Liver (tissue), 9 donors: ENCODE results near the gene RCOR1. TPM values are rescaled to one million over a fixed set of nuclear protein-coding genes. Genes with fewer than 3 reads are reported as not detected.

Experiments
- DNase-seq: peaks from one replicate; pipeline ENCODE4 v3.0.0-alpha.2; 2017; ENCODE audit warnings: low spot score
- H3K27ac ChIP-seq, 2 donors: one replicate each; pipeline ENCODE4 v1.7.0; 2013; ENCODE audit warnings: inconsistent platforms in 2 of 2, low read length in 2 of 2, control low read depth in 1 of 2, low read depth in 1 of 2, mild to moderate bottlenecking in 1 of 2
- H3K27me3 ChIP-seq, 4 donors: one replicate each; pipeline versions ENCODE4 v1.6.1 to v1.7.0; 2013; ENCODE audit warnings: low read length in 3 of 4, inconsistent platforms in 1 of 4, mild to moderate bottlenecking in 1 of 4, moderate library complexity in 1 of 4; ENCODE audit not compliant: control insufficient read depth in 4 of 4, insufficient read depth in 4 of 4
- H3K36me3 ChIP-seq, 4 donors: one replicate each; pipeline versions ENCODE4 v1.6.1 to v1.7.0; 2013; ENCODE audit warnings: low read length in 3 of 4, mild to moderate bottlenecking in 3 of 4, low read depth in 1 of 4, moderate library complexity in 1 of 4; ENCODE audit not compliant: control insufficient read depth in 4 of 4, insufficient read depth in 3 of 4
- H3K4me1 ChIP-seq, 4 donors: one replicate each; pipeline versions ENCODE4 v1.6.1 to v1.7.0; 2013; ENCODE audit warnings: low read length in 3 of 4, mild to moderate bottlenecking in 3 of 4, moderate library complexity in 1 of 4; ENCODE audit not compliant: control insufficient read depth in 4 of 4, insufficient read depth in 4 of 4
- H3K4me3 ChIP-seq, 3 donors: one replicate each; pipeline versions ENCODE4 v1.6.1 to v1.7.0; 2013; ENCODE audit warnings: low read length in 3 of 3, control low read depth in 1 of 3, low read depth in 1 of 3, mild to moderate bottlenecking in 1 of 3
- H3K9ac ChIP-seq, 2 donors: one replicate each; pipeline ENCODE4 v1.7.0; 2013; ENCODE audit warnings: low read length in 2 of 2, mild to moderate bottlenecking in 2 of 2, moderate library complexity in 2 of 2, control low read depth in 1 of 2, low read depth in 1 of 2
- H3K9me3 ChIP-seq, 4 donors: one replicate each; pipeline versions ENCODE4 v1.6.1 to v1.7.0; 2013; ENCODE audit warnings: low read length in 3 of 4; ENCODE audit not compliant: control insufficient read depth in 4 of 4
- ATF3 ChIP-seq: IDR thresholded peaks from 2 replicates; pipeline ENCODE4 v1.6.1; 2016; ENCODE audit warnings: antibody characterized with exemption
- CTCF ChIP-seq: fragments of 150-350 bp; IDR thresholded peaks from 2 replicates; pipeline ENCODE4 v1.5.1; 2017; ENCODE audit warnings: improper control_type of control experiment, low read depth, low read length; ENCODE audit not compliant: missing input control
- EGR1 ChIP-seq, 2 donors: IDR thresholded peaks; 2 replicates each; pipeline ENCODE4 v1.6.1; 2016 to 2018; ENCODE audit warnings: antibody characterized with exemption in 2 of 2, low read depth in 2 of 2
- FOXA1 ChIP-seq: IDR thresholded peaks from 2 replicates; pipeline ENCODE4 v1.6.1; 2016; ENCODE audit warnings: antibody characterized with exemption
- FOXA2 ChIP-seq: IDR thresholded peaks from 2 replicates; pipeline ENCODE4 v1.6.1; 2016; ENCODE audit warnings: antibody characterized with exemption
- GABPA ChIP-seq, 2 donors: IDR thresholded peaks in 1 of 2; conservative IDR thresholded peaks in 1 of 2; 2 replicates each; pipeline ENCODE4 v1.6.1; 2016; ENCODE audit warnings: antibody characterized with exemption in 2 of 2, mild to moderate bottlenecking in 1 of 2, moderate library complexity in 1 of 2
- HNF4A ChIP-seq, 2 donors: conservative IDR thresholded peaks; 2 replicates each; pipeline ENCODE4 v1.6.1; 2016; ENCODE audit warnings: antibody characterized with exemption in 2 of 2, mild to moderate bottlenecking in 2 of 2
- HNF4G ChIP-seq: IDR thresholded peaks from 2 replicates; pipeline ENCODE4 v1.6.1; 2016; ENCODE audit warnings: antibody characterized with exemption
- JUND ChIP-seq, 2 donors: IDR thresholded peaks; 2 replicates each; pipeline ENCODE4 v1.6.1; 2016; ENCODE audit warnings: antibody characterized with exemption in 2 of 2
- MAX ChIP-seq: IDR thresholded peaks from 2 replicates; pipeline ENCODE4 v1.6.1; 2016; ENCODE audit warnings: antibody characterized with exemption
- NR2F2 ChIP-seq: IDR thresholded peaks from 2 replicates; pipeline ENCODE4 v1.6.1; 2016; ENCODE audit warnings: antibody characterized with exemption
- RAD21 ChIP-seq, 2 donors: IDR thresholded peaks; 2 replicates each; pipeline ENCODE4 v1.6.1; 2016; ENCODE audit warnings: antibody characterized with exemption in 2 of 2, mild to moderate bottlenecking in 2 of 2
- REST ChIP-seq: IDR thresholded peaks from 2 replicates; pipeline ENCODE4 v1.6.1; 2016; ENCODE audit warnings: antibody characterized with exemption, mild to moderate bottlenecking
- RXRA ChIP-seq, 2 donors: IDR thresholded peaks; 2 replicates each; pipeline ENCODE4 v1.6.1; 2017 to 2018; ENCODE audit warnings: antibody characterized with exemption in 2 of 2, mild to moderate bottlenecking in 1 of 2
- SP1 ChIP-seq: IDR thresholded peaks from 2 replicates; pipeline ENCODE4 v1.6.1; 2018; ENCODE audit warnings: antibody characterized with exemption, mild to moderate bottlenecking
- TAF1 ChIP-seq: conservative IDR thresholded peaks from 2 replicates; pipeline ENCODE4 v1.6.1; 2016; ENCODE audit warnings: antibody characterized with exemption, mild to moderate bottlenecking
- YY1 ChIP-seq: IDR thresholded peaks from 2 replicates; pipeline ENCODE4 v1.6.1; 2016; ENCODE audit warnings: antibody characterized with exemption, mild to moderate bottlenecking
- ZBTB33 ChIP-seq: IDR thresholded peaks from 2 replicates; pipeline ENCODE4 v1.6.1; 2016; ENCODE audit warnings: antibody characterized with exemption
- WGBS: extraction: QIAGEN DNeasy Blood & Tissue Kit; methylation state at CpG from one replicate; pipeline ENCODE4 v1.1.7; 2013; 5-methylcytosine and 5-hydroxymethylcytosine counted together
- polyA plus RNA-seq, 2 donors: library from polyadenylated mRNA; stranded (reverse) in 1 of 2; unstranded in 1 of 2; fragments of 200-250 nt in 1 of 2; fragments of >200 nt in 1 of 2; fragmentation: Nextera tagmentation in 1 of 2; extraction: Ambion mirVana in 1 of 2; gene quantifications; one replicate each; pipeline versions ENCODE4 v1.2.1 to v1.2.3, GENCODE V29; 2013 to 2015
- total RNA-seq, 2 donors: library from RNA; depleted of rRNA; stranded (reverse); fragments of >200 nt; gene quantifications; one replicate each; pipeline ENCODE4 v1.2.3, GENCODE V29; 2014
- donor health status: healthy.
- donor health status: healthy.
- donor health status: healthy.
- donor health status: healthy.
- donor health status: healthy.

The RCOR1 gene
- total and polyA plus RNA-seq, 4 donors, result 4.2 to 17.0 (median 5.7) TPM

- H3K36me3 ChIP-seq, result peaks cover 0 to 12% (median 5%) of the 10 kb centered on the region in 4 donors
- WGBS, result 89% methylated on average over 11 of the region's 11 CpGs
- H3K9ac ChIP-seq, result no peak overlapping the region
- no peak overlapping the region for H3K27ac ChIP-seq
- H3K27me3 ChIP-seq, result no peaks in the 10 kb centered on the region
- TF ChIP-seq ATF3, result no peak
- no peak for TF ChIP-seq MAX
- no peak for TF ChIP-seq SP1
- H3K4me3 ChIP-seq, result no peak overlapping the region
- H3K4me1 ChIP-seq, result no peaks in the 10 kb centered on the region
- H3K9me3 ChIP-seq, result no peaks in the 10 kb centered on the region
- no peak for DNase-seq
Observed at GRCh38 chr14:102733326-102733725, 140.9 kb downstream of the RCOR1 start.

GRCh38 chr14:102734436-102734835 lies 142.0 kb downstream of the RCOR1 start:
- no peaks in the 10 kb centered on the region for H3K9me3 ChIP-seq
- no peaks in the 10 kb centered on the region for H3K4me1 ChIP-seq
- H3K9ac ChIP-seq, result no peak overlapping the region
- no peak overlapping the region for H3K4me3 ChIP-seq
- peaks cover 0 to 7% (median 2%) of the 10 kb centered on the region in 4 donors for H3K36me3 ChIP-seq
- no peak for DNase-seq
- no peak overlapping the region for H3K27ac ChIP-seq
- TF ChIP-seq EGR1 (IDR thresholded peaks at IDR 0.05; ENCODE audit: low read depth in 2 of 2), result no peak
- no peak for TF ChIP-seq CTCF
- TF ChIP-seq FOXA2, result no peak
- no peak for TF ChIP-seq GABPA (IDR thresholded peaks at IDR 0.05 in 1 of 2, conservative IDR thresholded peaks at IDR 0.05 in 1 of 2)
- TF ChIP-seq NR2F2, result no peak
- no peak for TF ChIP-seq YY1
- H3K27me3 ChIP-seq, result no peaks in the 10 kb centered on the region
- 98% methylated on average over 12 of the region's 12 CpGs for WGBS

GRCh38 chr14:102736956-102737355 lies 144.5 kb downstream of the RCOR1 start:
- no peaks in the 10 kb centered on the region for H3K27me3 ChIP-seq
- H3K27ac ChIP-seq, result no peak overlapping the region
- no peak overlapping the region for H3K4me3 ChIP-seq
- DNase-seq, result no peak
- no peak overlapping the region for H3K9ac ChIP-seq
- H3K4me1 ChIP-seq, result no peaks in the 10 kb centered on the region
- H3K9me3 ChIP-seq, result peaks cover 0 to 5% (median 1%) of the 10 kb centered on the region in 4 donors
- peaks cover 0 to 7% (median 0%) of the 10 kb centered on the region in 4 donors for H3K36me3 ChIP-seq
- 95% methylated on average over 3 of the region's 3 CpGs for WGBS
- TF ChIP-seq RAD21 (IDR thresholded peaks at IDR 0.05) (no peak), EGR1 (IDR thresholded peaks at IDR 0.05; ENCODE audit: low read depth in 2 of 2) (no peak), ZBTB33 (no peak), FOXA1 (no peak), REST (no peak), TAF1 (no peak), MAX (no peak), SP1 (no peak), YY1 (no peak), FOXA2 (no peak), HNF4G (no peak), HNF4A (conservative IDR thresholded peaks at IDR 0.05) (no peak), JUND (IDR thresholded peaks at IDR 0.05) (no peak), ATF3 (no peak), CTCF (no peak), RXRA (IDR thresholded peaks at IDR 0.05) (no peak)
